ENCODE measurements around the gene PRKCD. TPM values are rescaled to one million over a fixed set of nuclear protein-coding genes. Genes with fewer than 3 reads are reported as not detected.
A peak's percentile ranks its signal among the peaks of the same experiment; 100 is the strongest.

Gene PRKCD
- total and polyA plus RNA-seq, 12 donors = 10.7 to 156 (median 49.2) TPM

GRCh38 chr3:53168175-53168923 lies 7.3 kb downstream of the PRKCD start:
- H3K27ac ChIP-seq = peak overlapping the region in 4 of 5 donors; percentile 16 to 90 (median 63)
- intact Hi-C loops (cut with DNase I) = loop anchor here in 1 of 2 donors (5.0 kb wide), 1 partner anchor 36 kb away; the partner anchor contains the start of gene RFT1
- peaks cover 51 to 82% of the 10 kb centered on the region in 2 donors for H3K4me1 ChIP-seq (replicated peaks in 1 of 2)
- H3K4me3 ChIP-seq = peak overlapping the region in 1 of 4 donors; percentile 1
- peak in 1 of 7 donors; percentile 32 for DNase-seq
- H3K9me3 ChIP-seq (replicated peaks in 1 of 3) = no peaks in the 10 kb centered on the region
- H3K27me3 ChIP-seq = no peaks in the 10 kb centered on the region
- WGBS, 4 donors = 52 to 57% (median 54%) methylated on average over 13 to 15 of the region's 15 CpGs
- TF ChIP-seq POLR2A (IDR thresholded peaks at IDR 0.05) = no peak
- TF ChIP-seq, protein P1, sequence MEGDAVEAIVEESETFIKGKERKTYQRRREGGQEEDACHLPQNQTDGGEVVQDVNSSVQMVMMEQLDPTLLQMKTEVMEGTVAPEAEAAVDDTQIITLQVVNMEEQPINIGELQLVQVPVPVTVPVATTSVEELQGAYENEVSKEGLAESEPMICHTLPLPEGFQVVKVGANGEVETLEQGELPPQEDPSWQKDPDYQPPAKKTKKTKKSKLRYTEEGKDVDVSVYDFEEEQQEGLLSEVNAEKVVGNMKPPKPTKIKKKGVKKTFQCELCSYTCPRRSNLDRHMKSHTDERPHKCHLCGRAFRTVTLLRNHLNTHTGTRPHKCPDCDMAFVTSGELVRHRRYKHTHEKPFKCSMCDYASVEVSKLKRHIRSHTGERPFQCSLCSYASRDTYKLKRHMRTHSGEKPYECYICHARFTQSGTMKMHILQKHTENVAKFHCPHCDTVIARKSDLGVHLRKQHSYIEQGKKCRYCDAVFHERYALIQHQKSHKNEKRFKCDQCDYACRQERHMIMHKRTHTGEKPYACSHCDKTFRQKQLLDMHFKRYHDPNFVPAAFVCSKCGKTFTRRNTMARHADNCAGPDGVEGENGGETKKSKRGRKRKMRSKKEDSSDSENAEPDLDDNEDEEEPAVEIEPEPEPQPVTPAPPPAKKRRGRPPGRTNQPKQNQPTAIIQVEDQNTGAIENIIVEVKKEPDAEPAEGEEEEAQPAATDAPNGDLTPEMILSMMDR (IDR thresholded peaks at IDR 0.05) = no peak
- H3K36me3 ChIP-seq (replicated peaks in 1 of 2) = no peaks in the 10 kb centered on the region

GRCh38 chr3:53169045-53169831 lies 8.2 kb downstream of the PRKCD start:
- peak overlapping the region in 1 of 4 donors; percentile 1 for H3K4me3 ChIP-seq
- TF ChIP-seq, protein P1 (IDR thresholded peaks at IDR 0.05) = peak in 1 of 6 experiments; percentile 6
- no peak for TF ChIP-seq POLR2A (IDR thresholded peaks at IDR 0.05)
- peak overlapping the region in 4 of 5 donors; percentile 49 to 90 (median 67) for H3K27ac ChIP-seq
- H3K4me1 ChIP-seq (replicated peaks in 1 of 2) = peaks cover 49 to 73% of the 10 kb centered on the region in 2 donors
- H3K9me3 ChIP-seq (replicated peaks in 1 of 3) = no peaks in the 10 kb centered on the region
- 42 to 56% (median 53%) methylated on average over 7 to 15 of the region's 15 CpGs for WGBS, 4 donors
- no peaks in the 10 kb centered on the region for H3K27me3 ChIP-seq
- intact Hi-C loops (cut with DNase I) = loop anchor here in 1 of 2 donors (5.0 kb wide), 1 partner anchor 37 kb away; the partner anchor contains the start of gene RFT1
- no peaks in the 10 kb centered on the region for H3K36me3 ChIP-seq (replicated peaks in 1 of 2)
- peak in 5 of 7 donors; percentile 56 to 65 (median 62) for DNase-seq

- 87 to 90% (median 90%) methylated on average over 4 to 9 of the region's 9 CpGs for WGBS, 4 donors
- TF ChIP-seq, protein P1 (IDR thresholded peaks at IDR 0.05) = no peak
- no peak for TF ChIP-seq POLR2A (IDR thresholded peaks at IDR 0.05)
- Histone ChIP-seq H3K9me3 (replicated peaks in 1 of 3) (no peaks in the 10 kb centered on the region), H3K27ac (peak overlapping the region in 3 of 5 donors; percentile 49 to 90 (median 77)), H3K4me3 (peak overlapping the region in 1 of 4 donors; percentile 1), H3K4me1 (replicated peaks in 1 of 2) (peaks cover 48 to 69% of the 10 kb centered on the region in 2 donors), H3K36me3 (replicated peaks in 1 of 2) (no peaks in the 10 kb centered on the region), H3K27me3 (no peaks in the 10 kb centered on the region)
- intact Hi-C loops (cut with DNase I) = loop anchor here in 1 of 2 donors (5.0 kb wide), 1 partner anchor 38 kb away; the partner anchor contains the start of gene RFT1
- DNase-seq = no peak
Observed at GRCh38 chr3:53169832-53170324, 8.9 kb downstream of the PRKCD start.
